ENCODE data around the gene ZFYVE28. TPM values are rescaled to one million over a fixed set of nuclear protein-coding genes. Genes with fewer than 3 reads are reported as not detected.
A peak's percentile ranks its signal among the peaks of the same experiment; 100 is the strongest.

The ZFYVE28 gene
- total and polyA plus RNA-seq, 2 donors (not counting 1 experiment from before 2014, with no cell fraction given) = 5.8 to 12.1 TPM

DNA sequence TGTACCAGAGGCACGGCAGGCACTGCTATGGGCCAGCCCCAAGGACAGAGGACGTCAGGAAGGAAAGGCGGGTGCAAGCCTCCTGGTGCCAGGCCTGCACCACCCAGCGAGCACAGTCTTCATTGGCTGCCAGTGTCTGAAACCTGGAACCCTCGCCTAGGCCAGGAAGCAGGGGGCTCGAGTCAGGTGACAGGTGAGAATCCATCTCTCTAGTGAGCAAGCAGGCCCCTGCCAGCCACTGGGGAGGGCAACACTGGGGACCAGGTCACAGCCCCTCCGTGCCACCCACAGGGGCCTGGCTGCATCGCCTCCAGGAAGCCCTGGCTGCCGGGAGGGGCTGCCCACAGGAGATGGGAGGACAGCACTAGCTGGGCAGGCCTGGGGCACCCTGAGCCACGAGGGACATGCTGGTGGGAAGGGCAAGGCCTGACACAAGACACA lies 169.6 kb downstream of the ZFYVE28 start:
- ATAC-seq (ENCODE audit: low read depth) (no peak), DNase-seq (peak; percentile 5)
- POLR2A ChIA-PET = no interaction called here
- H4K20me1 ChIP-seq (ENCODE audit: control insufficient read depth, insufficient read depth, low read length, poor library complexity, severe bottlenecking) = peaks cover 36% of the 10 kb centered on the region
- H3K36me3 ChIP-seq (replicated peaks in 1 of 2; ENCODE audit: control extremely low read depth in 1 of 2, control insufficient read depth in 1 of 2, extremely low read depth in 1 of 2, insufficient read depth in 2 of 2, low read length in 1 of 2) = peaks cover 0 to 49% of the 10 kb centered on the region in 2 experiments
- Mint-ChIP-seq H3K4me3 (no peak overlapping the region), H3K4me1 (peaks cover 5% of the 10 kb centered on the region), H3K27ac (no peak overlapping the region), H3K27me3 (no peaks in the 10 kb centered on the region), H3K9me3 (ENCODE audit: insufficient read depth) (no peaks in the 10 kb centered on the region)
- H3K79me2 ChIP-seq (ENCODE audit: control insufficient read depth, insufficient read depth, low read length) = no peaks in the 10 kb centered on the region
- no peak overlapping the region for H3K4me3 ChIP-seq (ENCODE audit: control extremely low read depth in 1 of 5, extremely low read depth in 1 of 5, insufficient read depth in 1 of 5, low read depth in 2 of 5, low read length in 4 of 5)
- H2AFZ ChIP-seq (ENCODE audit: insufficient read depth, low read depth, low read length, poor library complexity, severe bottlenecking) = no peak overlapping the region
- H3K27ac ChIP-seq (ENCODE audit: low read length in 2 of 2) = no peak overlapping the region
- CTCF ChIA-PET = interaction anchor here (0.8 kb wide), 1 partner anchor 170 kb away, joined by 3 read pairs; the partner anchor contains the start of genes CFAP99 and ZFYVE28
- no peak overlapping the region for H3K9ac ChIP-seq (ENCODE audit: low read length)
- TF ChIP-seq, protein P1, sequence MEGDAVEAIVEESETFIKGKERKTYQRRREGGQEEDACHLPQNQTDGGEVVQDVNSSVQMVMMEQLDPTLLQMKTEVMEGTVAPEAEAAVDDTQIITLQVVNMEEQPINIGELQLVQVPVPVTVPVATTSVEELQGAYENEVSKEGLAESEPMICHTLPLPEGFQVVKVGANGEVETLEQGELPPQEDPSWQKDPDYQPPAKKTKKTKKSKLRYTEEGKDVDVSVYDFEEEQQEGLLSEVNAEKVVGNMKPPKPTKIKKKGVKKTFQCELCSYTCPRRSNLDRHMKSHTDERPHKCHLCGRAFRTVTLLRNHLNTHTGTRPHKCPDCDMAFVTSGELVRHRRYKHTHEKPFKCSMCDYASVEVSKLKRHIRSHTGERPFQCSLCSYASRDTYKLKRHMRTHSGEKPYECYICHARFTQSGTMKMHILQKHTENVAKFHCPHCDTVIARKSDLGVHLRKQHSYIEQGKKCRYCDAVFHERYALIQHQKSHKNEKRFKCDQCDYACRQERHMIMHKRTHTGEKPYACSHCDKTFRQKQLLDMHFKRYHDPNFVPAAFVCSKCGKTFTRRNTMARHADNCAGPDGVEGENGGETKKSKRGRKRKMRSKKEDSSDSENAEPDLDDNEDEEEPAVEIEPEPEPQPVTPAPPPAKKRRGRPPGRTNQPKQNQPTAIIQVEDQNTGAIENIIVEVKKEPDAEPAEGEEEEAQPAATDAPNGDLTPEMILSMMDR (IDR thresholded peaks at IDR 0.05) = no peak
- no peak for TF ChIP-seq EZH2 (IDR thresholded peaks at IDR 0.05; ENCODE audit: borderline replicate concordance, insufficient read depth, low read depth, low read length, poor library complexity, severe bottlenecking)
- WGBS (ENCODE audit: insufficient coverage) = 86% methylated on average over 10 of the region's 10 CpGs
- intact Hi-C loops (cut with micrococcal nuclease) = loop anchor here (10.0 kb wide), 1 partner anchor 244 kb away; the partner anchor contains the start of gene NELFA
- no peaks in the 10 kb centered on the region for H3K9me3 ChIP-seq (ENCODE audit: control extremely low read depth in 1 of 3, control insufficient read depth in 2 of 3, insufficient read depth in 1 of 3, low read length in 2 of 3)
- peaks cover 3 to 4% of the 10 kb centered on the region in 2 donors for H3K4me1 ChIP-seq (ENCODE audit: control insufficient read depth in 2 of 2, insufficient read depth in 2 of 2, low read length in 2 of 2)
- no peaks in the 10 kb centered on the region for H3K27me3 ChIP-seq (replicated peaks in 1 of 4; ENCODE audit: control extremely low read depth in 1 of 4, control insufficient read depth in 3 of 4, insufficient read depth in 4 of 4, low read length in 3 of 4)
- H3K4me2 ChIP-seq (replicated peaks; ENCODE audit: low read depth, low read length, poor library complexity, severe bottlenecking) = no peak overlapping the region

DNA sequence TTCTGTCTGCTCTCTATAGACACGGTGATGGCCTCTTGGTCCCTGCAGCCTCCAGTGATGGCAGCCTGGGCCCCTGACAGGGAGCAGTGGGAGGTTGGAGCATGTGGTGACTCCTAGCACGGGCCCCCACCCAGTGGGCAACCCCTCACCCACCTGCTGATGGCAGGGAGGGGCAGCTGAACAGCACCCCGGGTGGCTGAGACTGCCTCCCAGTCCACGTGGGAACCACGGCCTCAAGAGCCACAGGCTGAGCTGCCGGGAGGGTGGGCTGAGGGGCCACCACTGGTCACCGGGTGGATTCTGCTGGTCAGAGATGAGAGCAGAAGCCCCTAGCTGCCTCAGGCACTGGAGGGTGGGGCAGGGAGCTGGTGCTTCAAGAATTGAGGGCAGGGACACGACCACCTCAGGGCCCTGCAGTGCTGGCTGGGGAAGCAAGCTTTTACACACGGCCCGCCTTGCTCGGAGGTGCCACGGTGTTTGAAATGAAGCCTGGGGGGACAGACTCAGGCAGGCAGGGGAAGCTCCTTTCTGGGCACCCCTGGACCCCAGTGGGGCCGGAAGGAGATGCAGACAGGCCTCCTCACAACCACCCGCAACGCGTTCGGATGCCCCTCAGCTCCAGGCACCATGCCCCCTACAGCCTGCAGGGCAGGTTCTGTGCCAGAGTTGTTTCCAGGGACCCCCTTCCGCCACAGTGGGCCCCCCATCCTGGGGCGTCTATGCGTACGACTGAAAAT lies 170.2 kb downstream of the ZFYVE28 start:
- ChIA-PET POLR2A (no interaction called here), CTCF (interaction anchor here (0.5 to 0.8 kb wide), 2 partner anchors 171 to 304 kb away, joined by 3 to 4 read pairs; partner anchors contain the start of genes CFAP99 and ZFYVE28)
- H3K27ac ChIP-seq (ENCODE audit: low read length in 2 of 2) = no peak overlapping the region
- H3K36me3 ChIP-seq (replicated peaks in 1 of 2; ENCODE audit: control extremely low read depth in 1 of 2, control insufficient read depth in 1 of 2, extremely low read depth in 1 of 2, insufficient read depth in 2 of 2, low read length in 1 of 2) = peaks cover 0 to 43% of the 10 kb centered on the region in 2 experiments
- no peak for ATAC-seq (ENCODE audit: low read depth)
- H4K20me1 ChIP-seq (ENCODE audit: control insufficient read depth, insufficient read depth, low read length, poor library complexity, severe bottlenecking) = peaks cover 30% of the 10 kb centered on the region
- no peak overlapping the region for H3K4me2 ChIP-seq (replicated peaks; ENCODE audit: low read depth, low read length, poor library complexity, severe bottlenecking)
- H3K27me3 ChIP-seq (replicated peaks in 1 of 4; ENCODE audit: control extremely low read depth in 1 of 4, control insufficient read depth in 3 of 4, insufficient read depth in 4 of 4, low read length in 3 of 4) = no peaks in the 10 kb centered on the region
- peak; percentile 5 for DNase-seq
- 88% methylated on average over 21 of the region's 21 CpGs for WGBS (ENCODE audit: insufficient coverage)
- H3K9me3 ChIP-seq (ENCODE audit: control extremely low read depth in 1 of 3, control insufficient read depth in 2 of 3, insufficient read depth in 1 of 3, low read length in 2 of 3) = no peaks in the 10 kb centered on the region
- intact Hi-C loops (cut with micrococcal nuclease) = loop anchor here (10.0 kb wide), 1 partner anchor 243 kb away; the partner anchor contains the start of gene NELFA
- H3K4me1 ChIP-seq (ENCODE audit: control insufficient read depth in 2 of 2, insufficient read depth in 2 of 2, low read length in 2 of 2) = peaks cover 8% of the 10 kb centered on the region in 2 donors
- H3K9me3 Mint-ChIP-seq (ENCODE audit: insufficient read depth) = no peaks in the 10 kb centered on the region
- no peaks in the 10 kb centered on the region for H3K27me3 Mint-ChIP-seq
- H2AFZ ChIP-seq (ENCODE audit: insufficient read depth, low read depth, low read length, poor library complexity, severe bottlenecking) = no peak overlapping the region
- no peaks in the 10 kb centered on the region for H3K79me2 ChIP-seq (ENCODE audit: control insufficient read depth, insufficient read depth, low read length)
- no peak overlapping the region for H3K9ac ChIP-seq (ENCODE audit: low read length)
- H3K27ac Mint-ChIP-seq = no peak overlapping the region
- no peak overlapping the region for H3K4me3 ChIP-seq (ENCODE audit: control extremely low read depth in 1 of 5, extremely low read depth in 1 of 5, insufficient read depth in 1 of 5, low read depth in 2 of 5, low read length in 4 of 5)
- H3K4me1 Mint-ChIP-seq = peaks cover 10% of the 10 kb centered on the region
- no peak overlapping the region for H3K4me3 Mint-ChIP-seq
- no peak for TF ChIP-seq EZH2 (IDR thresholded peaks at IDR 0.05; ENCODE audit: borderline replicate concordance, insufficient read depth, low read depth, low read length, poor library complexity, severe bottlenecking)
- TF ChIP-seq, protein P1 (IDR thresholded peaks at IDR 0.05) = no peak

Data from B cell (primary cell).